Heart left ventricle (tissue), 16 donors: ENCODE data around the gene C19orf73. TPM values are rescaled to one million over a fixed set of nuclear protein-coding genes. Genes with fewer than 3 reads are reported as not detected.

Experiments
- ATAC-seq, 4 donors: fragments of 200-7000 bp; cut with Tn5 transposase; one replicate each; pipeline ENCODE4 v1.9.1; 2020 to 2022; ENCODE audit warnings: moderate library complexity in 4 of 4, mild to moderate bottlenecking in 3 of 4, moderate number of reproducible peaks in 1 of 4
- DNase-seq, 5 donors: peaks; one replicate each; pipeline ENCODE4 v3.0.0-alpha.2; 2020
- H3K27ac ChIP-seq, 12 donors: fragments of 200-600 bp; sonication (generic) in 4 of 12; one replicate each; pipeline versions ENCODE4 v1.5.0 to v1.8.0; 2016 to 2022; ENCODE audit warnings: mild to moderate bottlenecking in 2 of 12
- H3K27me3 ChIP-seq, 9 donors: fragments of 200-600 bp; sonication (generic) in 2 of 9; one replicate each; pipeline versions ENCODE4 v1.5.1 to v1.8.0; 2016 to 2022; ENCODE audit warnings: mild to moderate bottlenecking in 3 of 9
- H3K36me3 ChIP-seq, 9 donors: fragments of 200-600 bp; sonication (generic) in 2 of 9; one replicate each; pipeline versions ENCODE4 v1.5.0 to v1.8.0; 2018 to 2022; ENCODE audit warnings: mild to moderate bottlenecking in 2 of 9
- H3K4me1 ChIP-seq, 12 donors: fragments of 200-600 bp; sonication (generic) in 4 of 12; one replicate each; pipeline versions ENCODE4 v1.5.0 to v1.8.0; 2016 to 2022; ENCODE audit warnings: mild to moderate bottlenecking in 3 of 12
- H3K4me3 ChIP-seq, 12 donors: fragments of 200-600 bp; sonication (generic) in 4 of 12; one replicate each; pipeline versions ENCODE4 v1.5.0 to v1.8.0; 2017 to 2022; ENCODE audit warnings: mild to moderate bottlenecking in 9 of 12, moderate library complexity in 4 of 12
- H3K9me3 ChIP-seq, 12 donors: fragments of 200-600 bp; sonication (generic) in 4 of 12; one replicate each; pipeline versions ENCODE4 v1.5.0 to v1.8.0; 2016 to 2022; ENCODE audit warnings: mild to moderate bottlenecking in 1 of 12
- CTCF ChIP-seq, 12 donors: fragments of 200-600 bp; sonication (generic) in 4 of 12; IDR thresholded peaks; one replicate each; pipeline versions ENCODE4 v1.5.0 to v1.8.0; 2018 to 2022; ENCODE audit warnings: antibody characterized with exemption in 12 of 12, mild to moderate bottlenecking in 5 of 12
- POLR2A ChIP-seq, 2 donors: fragments of 450-650 bp; IDR thresholded peaks; one replicate each; pipeline ENCODE4 v1.6.1; 2017; ENCODE audit warnings: antibody characterized with exemption in 2 of 2, mild to moderate bottlenecking in 2 of 2, moderate library complexity in 2 of 2
- WGBS, 4 donors: extraction: QIAGEN DNeasy Blood & Tissue Kit in 2 of 4; methylation state at CpG; one replicate each; pipeline versions ENCODE4 v1.1.5 to v1.1.7; 2013 to 2018; 5-methylcytosine and 5-hydroxymethylcytosine counted together
- intact Hi-C, 10 donors: fragments of 100-400 bp; cut with DNase I; formaldehyde crosslinking; loops; one replicate each; pipeline versions ENCODE4 v1.11.1 to v1.14.2; 2022
- polyA plus RNA-seq, 2 donors: library from polyadenylated mRNA; stranded (reverse); fragments of 200-250 nt; gene quantifications; one replicate each; pipeline ENCODE4 v1.2.3, GENCODE V29; 2013
- total RNA-seq, 9 donors: library from RNA; depleted of rRNA in 2 of 9; stranded (reverse); fragments of >200 nt in 2 of 9; fragmentation: NEBNext Ultra II Directional in 3 of 9; extraction: Animal tissue kit (Norgen Biotek cat#: 25700) in 3 of 9; gene quantifications; one replicate each; pipeline versions ENCODE4 v1.1.0 to v1.2.4, GENCODE V29; 2016 to 2023
- donor health status: ischemic (EF 13 %, LVEDD 7.1; RV severe dilation, severe dysfunction).
- donor health status: healthy with polysubstance abuse.
- donor health status: DM: no; HTN: yes; CAD: no.
- donor health status: DM: no; HTN: no; CAD: no.
- donor health status: ischemic (EF 25% LVEDD 6.9; RV normal size, moderate dysfunction).
- donor health status: ischemic (EF 25% LVEDD 5.7; RV mildly dilated, moderate dysfunction).
- donor health status: healthy.
- donor health status: DM: yes; HTN: yes; CAD: no.
- donor health status: ischemic (EF 35%, LVEDD 5.7; RV mildly dilated, moderate dysfunction).
- donor health status: nonischemic (EF 11% LVEDD 7.7; RV severe dilation, severe dysfunction).
- donor health status: DM: yes; HTN: yes; CAD: no.
- donor health status: PGD.
- donor health status: ischemic (EF 29% LVEDD 5.4; RV normal size, mild dysfunction).
- donor health status: nonischemic (EF 23%, LVEDD 6.1; RV moderate dilation, normal function).

Gene C19orf73
- total and polyA plus RNA-seq, 11 donors: 0.69 to 3.8 (median 1.4) TPM

- DNase-seq (no peak), ATAC-seq (no peak)
- no peaks in the 10 kb centered on the region for H3K36me3 ChIP-seq
- TF ChIP-seq CTCF (IDR thresholded peaks at IDR 0.05) (no peak), POLR2A (IDR thresholded peaks at IDR 0.05) (no peak)
- peaks cover 0 to 23% (median 14%) of the 10 kb centered on the region in 12 donors for H3K4me1 ChIP-seq
- intact Hi-C loops: no loop called here
- H3K27ac ChIP-seq: no peak overlapping the region
- 74 to 83% (median 81%) methylated on average over 6 of the region's 6 CpGs for WGBS, 4 donors
- H3K27me3 ChIP-seq: no peaks in the 10 kb centered on the region
- no peaks in the 10 kb centered on the region for H3K9me3 ChIP-seq
- H3K4me3 ChIP-seq: no peak overlapping the region
Measured at GRCh38 chr19:49141352-49141751, 22.4 kb upstream of the C19orf73 start.

GRCh38 chr19:49140951-49141350, 22.0 kb upstream of the C19orf73 start:
- peaks cover 0 to 23% (median 10%) of the 10 kb centered on the region in 12 donors for H3K4me1 ChIP-seq
- no peak overlapping the region for H3K4me3 ChIP-seq
- H3K27ac ChIP-seq: no peak overlapping the region
- DNase-seq (no peak), ATAC-seq (no peak)
- intact Hi-C loops: no loop called here
- no peaks in the 10 kb centered on the region for H3K27me3 ChIP-seq
- H3K36me3 ChIP-seq: no peaks in the 10 kb centered on the region
- TF ChIP-seq POLR2A (IDR thresholded peaks at IDR 0.05) (no peak), CTCF (IDR thresholded peaks at IDR 0.05) (no peak)
- WGBS, 4 donors: 74 to 85% (median 79%) methylated on average over 7 of the region's 7 CpGs
- no peaks in the 10 kb centered on the region for H3K9me3 ChIP-seq

- ATAC-seq: peak; percentile 22 to 76 (median 72)
- H3K4me3 ChIP-seq: peak overlapping the region in 3 of 12 donors; percentile 0 to 22 (median 10)
- no peaks in the 10 kb centered on the region for H3K9me3 ChIP-seq
- no peaks in the 10 kb centered on the region for H3K36me3 ChIP-seq
- intact Hi-C loops: no loop called here
- H3K27me3 ChIP-seq: no peaks in the 10 kb centered on the region
- H3K27ac ChIP-seq: peak overlapping the region in 10 of 12 donors; percentile 24 to 71 (median 44)
- peaks cover 0 to 21% (median 13%) of the 10 kb centered on the region in 12 donors for H3K4me1 ChIP-seq
- TF ChIP-seq POLR2A (IDR thresholded peaks at IDR 0.05) (no peak), CTCF (IDR thresholded peaks at IDR 0.05) (no peak)
- DNase-seq: peak; percentile 77 to 91 (median 84)
- 62 to 84% (median 72%) methylated on average over 10 of the region's 10 CpGs for WGBS, 4 donors
Measured at GRCh38 chr19:49136771-49137171, 17.8 kb upstream of the C19orf73 start.

- 79 to 91% (median 90%) methylated on average over 5 of the region's 5 CpGs for WGBS, 4 donors
- Histone ChIP-seq H3K36me3 (no peaks in the 10 kb centered on the region), H3K27ac (peak overlapping the region in 5 of 12 donors; percentile 7 to 71 (median 61)), H3K9me3 (no peaks in the 10 kb centered on the region), H3K4me1 (peaks cover 0 to 21% (median 13%) of the 10 kb centered on the region in 12 donors), H3K27me3 (no peaks in the 10 kb centered on the region), H3K4me3 (no peak overlapping the region)
- TF ChIP-seq POLR2A (IDR thresholded peaks at IDR 0.05) (no peak), CTCF (IDR thresholded peaks at IDR 0.05) (no peak)
- no peak for DNase-seq
- no peak for ATAC-seq
- intact Hi-C loops: no loop called here
Measured at GRCh38 chr19:49135686-49136085, 16.7 kb upstream of the C19orf73 start.
